ENCODE results near the gene SEZ6L2. TPM values are rescaled to one million over a fixed set of nuclear protein-coding genes. Genes with fewer than 3 reads are reported as not detected.

The SEZ6L2 gene
- total RNA-seq (2022; extraction: Qiagen RNA extraction; ENCODE audit: low read depth) = 16.5 to 25.6 TPM (median 21.2 TPM) in 5 replicates

DNA sequence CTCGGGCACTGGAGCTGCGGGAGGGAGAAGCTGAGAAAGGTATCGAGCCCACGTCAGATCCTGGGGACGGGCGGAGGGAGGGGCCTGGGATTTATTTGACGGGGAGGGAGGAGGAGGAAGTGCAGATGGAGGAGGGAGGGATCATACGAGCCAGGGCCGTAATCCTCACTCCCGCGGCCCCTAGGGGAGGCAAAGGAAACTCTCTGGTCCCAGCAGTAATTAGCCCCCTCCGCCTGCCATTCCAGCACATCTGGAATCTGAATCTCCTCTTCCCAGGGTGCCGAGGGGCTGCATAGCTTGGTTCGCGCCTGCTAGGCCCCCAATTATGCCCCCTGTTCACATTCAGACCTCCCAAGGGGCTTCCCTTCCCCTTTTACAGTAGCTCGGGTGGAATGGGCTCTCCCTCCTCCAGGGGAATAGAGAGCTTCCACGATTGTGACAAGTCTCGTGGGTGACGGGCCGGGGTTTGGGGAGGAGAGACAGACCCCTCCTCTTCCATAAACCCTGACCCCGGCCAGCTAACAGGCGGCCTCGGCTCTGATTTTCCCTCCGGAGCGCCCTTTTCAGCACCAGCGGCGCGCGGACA lies at the start of gene SEZ6L2:
Gene SEZ6L2, minus strand, starts transcription at position 35 of the 586 bp plus-strand sequence. CDS start 531 bp downstream, outside the sequence.

DNA sequence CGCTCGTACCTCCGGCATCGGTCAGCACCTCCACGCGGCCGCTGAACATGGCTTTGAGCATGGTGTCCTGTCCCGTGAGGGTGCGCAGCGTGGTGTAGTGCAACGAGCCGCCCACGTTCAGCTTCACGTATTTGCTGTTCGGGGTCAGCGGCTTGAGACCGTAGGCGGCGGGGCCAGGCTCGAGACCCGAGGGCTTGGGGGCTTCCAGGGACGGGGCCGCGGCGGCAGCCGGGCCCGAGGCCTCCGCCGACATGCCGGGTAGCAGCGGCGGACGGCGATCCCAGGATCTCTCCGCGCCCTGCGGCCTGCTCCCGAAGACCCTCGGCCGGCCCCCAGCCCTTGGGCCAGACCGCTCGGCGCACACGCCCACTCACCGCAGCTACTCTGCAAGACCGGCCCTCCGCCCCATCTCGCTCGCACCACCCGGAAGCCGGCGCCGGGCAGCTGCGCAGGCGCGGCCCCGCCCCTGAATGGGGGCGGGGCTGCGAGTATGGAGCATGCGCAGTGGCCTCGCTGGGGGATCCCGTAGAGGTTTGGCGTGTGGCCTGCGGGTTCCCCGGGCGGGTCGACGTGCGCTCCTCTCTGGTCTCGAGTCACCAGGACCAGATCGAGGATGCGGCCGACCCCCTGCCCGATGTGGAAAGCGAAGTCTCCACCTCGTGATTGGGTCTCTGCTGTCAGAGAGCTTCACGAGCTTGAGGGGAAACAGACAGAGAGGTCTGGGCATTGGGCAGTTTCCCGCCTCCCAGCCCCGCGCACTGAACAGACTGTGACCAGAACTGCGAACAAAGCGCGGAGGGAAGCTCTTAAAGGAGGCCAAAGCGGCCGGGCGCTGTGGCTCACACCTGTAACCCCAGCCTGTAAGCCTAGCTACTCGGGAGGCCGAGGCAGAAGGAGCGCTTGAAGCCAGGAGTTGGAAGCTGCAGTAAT lies 26.7 kb upstream of the SEZ6L2 start, which contains the start of gene KCTD13:
Gene KCTD13, minus strand, starts transcription at position 446 of the 930 bp plus-strand sequence. Its CDS starts 193 bp downstream, at position 253.

GRCh38 chr16:29900102-29900887 lies 945 bp upstream of the SEZ6L2 start, which contains the start of gene ASPHD1:
Gene ASPHD1 (plus strand): TSS chr16:29900488. CDS start chr16:29900972, 484 bp downstream.

GRCh38 chr16:29862884-29863668 lies 36.3 kb downstream of the SEZ6L2 start, which contains the start of gene CDIPT:
Gene CDIPT (minus strand): TSS chr16:29863226. CDS start chr16:29862857, 369 bp downstream.

Other genes with a start within 250 kb of the SEZ6L2 start
- gene SPN, start 236.3 kb downstream of the SEZ6L2 start, total RNA-seq (2022; extraction: Qiagen RNA extraction; ENCODE audit: low read depth) = 0.01 TPM in 1 of 5 replicates, not detected in the others
- gene QPRT, start 220.4 kb downstream of the SEZ6L2 start, total RNA-seq (2022; extraction: Qiagen RNA extraction; ENCODE audit: low read depth) = 0.46 to 1.8 TPM (median 0.94 TPM) in 5 replicates
- gene C16orf54, start 153.6 kb downstream of the SEZ6L2 start, total RNA-seq (2022; extraction: Qiagen RNA extraction; ENCODE audit: low read depth) = not detected in 5 replicates
- gene ZG16, start 121.3 kb downstream of the SEZ6L2 start, total RNA-seq (2022; extraction: Qiagen RNA extraction; ENCODE audit: low read depth) = not detected in 5 replicates
- gene KIF22, start 108.8 kb downstream of the SEZ6L2 start, total RNA-seq (2022; extraction: Qiagen RNA extraction; ENCODE audit: low read depth) = 81.9 to 103 TPM (median 93.7 TPM) in 5 replicates
- gene MAZ, start 93.0 kb downstream of the SEZ6L2 start, total RNA-seq (2022; extraction: Qiagen RNA extraction; ENCODE audit: low read depth) = 155 to 199 TPM (median 183 TPM) in 5 replicates
- gene PRRT2, start 87.4 kb downstream of the SEZ6L2 start, total RNA-seq (2022; extraction: Qiagen RNA extraction; ENCODE audit: low read depth) = 0.26 to 0.54 TPM (median 0.46 TPM) in 5 replicates
- gene PAGR1, start 83.4 kb downstream of the SEZ6L2 start, total RNA-seq (2022; extraction: Qiagen RNA extraction; ENCODE audit: low read depth) = 41.2 to 51.3 TPM (median 48.8 TPM) in 5 replicates
- gene MVP, start 79.1 kb downstream of the SEZ6L2 start, total RNA-seq (2022; extraction: Qiagen RNA extraction; ENCODE audit: low read depth) = 110 to 134 TPM (median 125 TPM) in 5 replicates
- gene CDIPT, start 36.3 kb downstream of the SEZ6L2 start, total RNA-seq (2022; extraction: Qiagen RNA extraction; ENCODE audit: low read depth) = 63.2 to 108 TPM (median 103 TPM) in 5 replicates
- 20.9 to 30.7 TPM (median 28.3 TPM) in 5 replicates for gene ASPHD1, start 938 bp upstream of the SEZ6L2 start, total RNA-seq (2022; extraction: Qiagen RNA extraction; ENCODE audit: low read depth)
- gene KCTD13, start 26.7 kb upstream of the SEZ6L2 start, total RNA-seq (2022; extraction: Qiagen RNA extraction; ENCODE audit: low read depth) = 15.9 to 22.5 TPM (median 18.2 TPM) in 5 replicates
- 79.8 to 104 TPM (median 96.6 TPM) in 5 replicates for gene TMEM219, start 62.5 kb upstream of the SEZ6L2 start, total RNA-seq (2022; extraction: Qiagen RNA extraction; ENCODE audit: low read depth)
- gene TAOK2, start 74.3 kb upstream of the SEZ6L2 start, total RNA-seq (2022; extraction: Qiagen RNA extraction; ENCODE audit: low read depth) = 27.9 to 37.1 TPM (median 33.4 TPM) in 5 replicates
- 13.3 to 18.0 TPM (median 15.7 TPM) in 5 replicates for gene HIRIP3, start 96.1 kb upstream of the SEZ6L2 start, total RNA-seq (2022; extraction: Qiagen RNA extraction; ENCODE audit: low read depth)
- gene INO80E, start 96.7 kb upstream of the SEZ6L2 start, total RNA-seq (2022; extraction: Qiagen RNA extraction; ENCODE audit: low read depth) = 103 to 113 TPM (median 109 TPM) in 5 replicates
- 1.8 to 2.8 TPM (median 2.5 TPM) in 5 replicates for gene DOC2A, start 111.5 kb upstream of the SEZ6L2 start, total RNA-seq (2022; extraction: Qiagen RNA extraction; ENCODE audit: low read depth)
- not detected in 5 replicates for gene C16orf92, start 123.6 kb upstream of the SEZ6L2 start, total RNA-seq (2022; extraction: Qiagen RNA extraction; ENCODE audit: low read depth)
- gene TLCD3B, start 131.7 kb upstream of the SEZ6L2 start, total RNA-seq (2022; extraction: Qiagen RNA extraction; ENCODE audit: low read depth) = 0.23 to 0.58 TPM (median 0.30 TPM) in 5 replicates
- gene ALDOA, start 166.2 kb upstream of the SEZ6L2 start, total RNA-seq (2022; extraction: Qiagen RNA extraction; ENCODE audit: low read depth) = 1,596 to 1,951 TPM (median 1,926 TPM) in 5 replicates
- 123 to 151 TPM (median 142 TPM) in 5 replicates for gene PPP4C, start 176.4 kb upstream of the SEZ6L2 start, total RNA-seq (2022; extraction: Qiagen RNA extraction; ENCODE audit: low read depth)
- 0.25 to 0.53 TPM (median 0.32 TPM) in 4 of 5 replicates, not detected in the other for gene TBX6, start 192.4 kb upstream of the SEZ6L2 start, total RNA-seq (2022; extraction: Qiagen RNA extraction; ENCODE audit: low read depth)
- gene YPEL3, start 196.7 kb upstream of the SEZ6L2 start, total RNA-seq (2022; extraction: Qiagen RNA extraction; ENCODE audit: low read depth) = 5.4 to 13.2 TPM (median 10.2 TPM) in 5 replicates
- gene GDPD3, start 214.0 kb upstream of the SEZ6L2 start, total RNA-seq (2022; extraction: Qiagen RNA extraction; ENCODE audit: low read depth) = 1.2 to 2.2 TPM (median 2.0 TPM) in 5 replicates
- gene MAPK3, start 223.7 kb upstream of the SEZ6L2 start, total RNA-seq (2022; extraction: Qiagen RNA extraction; ENCODE audit: low read depth) = 31.6 to 37.3 TPM (median 34.5 TPM) in 5 replicates